Naive thymus-derived CD4-positive, alpha-beta T cell (primary cell): Measurements from ENCODE around the gene XRCC2. TPM values are rescaled to one million over a fixed set of nuclear protein-coding genes. Genes with fewer than 3 reads are reported as not detected.

Experiments used
- ATAC-seq: fragments of 150-1000 bp; cut with Tn5 transposase; 2 replicates; pipeline ENCODE4 v1.10.0; 2021; ENCODE audit warnings: mild to moderate bottlenecking, moderate library complexity
- CTCF ChIA-PET: fragments of 350-600 bp; sonication (Branson Sonifier 250); formaldehyde crosslinking; loops from one replicate; lab custom pipeline; 2021; ENCODE audit warnings: antibody characterized with exemption; lab: Charles Lee
- POLR2A ChIA-PET: fragments of 350-600 bp; sonication (Branson Sonifier 250); formaldehyde crosslinking; loops from one replicate; lab custom pipeline; 2021; ENCODE audit warnings: antibody characterized with exemption, inconsistent platforms; lab: Charles Lee
- DNase-seq, 9 donors: peaks; one replicate each; pipeline versions ENCODE4 v3.0.0 to v3.0.0-alpha.2; 2020 to 2022; ENCODE audit warnings: mixed read lengths in 1 of 9
- H3K27ac ChIP-seq: one replicate; pipeline ENCODE4 v1.7.0; 2013; ENCODE audit warnings: mild to moderate bottlenecking, low read depth, low read length, moderate library complexity
- H3K27me3 ChIP-seq, 2 donors: one replicate each; pipeline ENCODE4 v1.7.0; 2013; ENCODE audit warnings: low read length in 2 of 2, mild to moderate bottlenecking in 2 of 2, moderate library complexity in 2 of 2; ENCODE audit not compliant: control insufficient read depth in 2 of 2, insufficient read depth in 2 of 2
- H3K36me3 ChIP-seq, 3 experiments: 1 replicate in 2 of 3; 2 replicates in 1 of 3; pipeline ENCODE4 v1.7.0; 2013; ENCODE audit warnings: low read length in 3 of 3, mild to moderate bottlenecking in 3 of 3, moderate library complexity in 1 of 3; ENCODE audit not compliant: insufficient read depth in 3 of 3, control insufficient read depth in 2 of 3
- H3K4me1 ChIP-seq, 2 donors: one replicate each; pipeline ENCODE4 v1.7.0; 2013; ENCODE audit warnings: low read length in 2 of 2, mild to moderate bottlenecking in 2 of 2, moderate library complexity in 1 of 2; ENCODE audit not compliant: control insufficient read depth in 2 of 2, insufficient read depth in 2 of 2
- H3K4me3 ChIP-seq: 2 replicates; pipeline ENCODE4 v1.7.0; 2013; ENCODE audit warnings: mild to moderate bottlenecking, low read length
- H3K9me3 ChIP-seq, 3 experiments: 1 replicate in 2 of 3; 2 replicates in 1 of 3; pipeline ENCODE4 v1.7.0; 2013; ENCODE audit warnings: low read length in 3 of 3; ENCODE audit not compliant: control insufficient read depth in 2 of 3
- H3K27ac Mint-ChIP-seq, 9 donors: one replicate each; pipeline ENCODE4 v1.8.0; 2020 to 2022; ENCODE audit warnings: mixed read lengths in 9 of 9, mild to moderate bottlenecking in 8 of 9, moderate library complexity in 5 of 9, inconsistent platforms in 2 of 9
- H3K27me3 Mint-ChIP-seq, 5 donors: one replicate each; pipeline ENCODE4 v1.8.0; 2021 to 2022; ENCODE audit warnings: mixed read lengths in 5 of 5, mild to moderate bottlenecking in 1 of 5
- H3K36me3 Mint-ChIP-seq, 5 donors: one replicate each; pipeline ENCODE4 v1.8.0; 2020 to 2022; ENCODE audit warnings: mixed read lengths in 5 of 5, mild to moderate bottlenecking in 3 of 5, inconsistent platforms in 1 of 5
- H3K4me1 Mint-ChIP-seq, 7 donors: one replicate each; pipeline ENCODE4 v1.8.0; 2020 to 2022; ENCODE audit warnings: mixed read lengths in 7 of 7, mild to moderate bottlenecking in 3 of 7, inconsistent platforms in 1 of 7
- H3K4me3 Mint-ChIP-seq, 10 donors: one replicate each; pipeline ENCODE4 v1.8.0; 2020 to 2022; ENCODE audit warnings: mild to moderate bottlenecking in 10 of 10, mixed read lengths in 10 of 10, moderate library complexity in 6 of 10, inconsistent platforms in 2 of 10
- H3K9me3 Mint-ChIP-seq, 11 donors: one replicate each; pipeline ENCODE4 v1.8.0; 2020 to 2022; ENCODE audit warnings: mixed read lengths in 11 of 11, mild to moderate bottlenecking in 4 of 11, inconsistent platforms in 1 of 11, moderate library complexity in 1 of 11
- intact Hi-C, 2 donors: fragments of 100-400 bp; cut with micrococcal nuclease; formaldehyde crosslinking; loops; one replicate each; pipeline ENCODE4 v1.15.1; 2023
- polyA plus RNA-seq, 2 donors: library from polyadenylated mRNA; unstranded; fragments of 300-500 nt; fragmentation: Illumina TruSeq; gene quantifications; one replicate each; pipeline ENCODE4 v1.2.3, GENCODE V29; 2021
- total RNA-seq, 6 experiments: library from RNA in 5 of 6; stranded (reverse) in 5 of 6; gene quantifications; 1 replicate in 5 of 6; 2 replicates in 1 of 6; pipeline ENCODE4 v1.2.3 and lab custom pipeline; 2021 to 2026

Gene XRCC2
- total and polyA plus RNA-seq, 7 experiments from 2014 or later = 0.20 to 13.8 (median 0.56) TPM

DNA sequence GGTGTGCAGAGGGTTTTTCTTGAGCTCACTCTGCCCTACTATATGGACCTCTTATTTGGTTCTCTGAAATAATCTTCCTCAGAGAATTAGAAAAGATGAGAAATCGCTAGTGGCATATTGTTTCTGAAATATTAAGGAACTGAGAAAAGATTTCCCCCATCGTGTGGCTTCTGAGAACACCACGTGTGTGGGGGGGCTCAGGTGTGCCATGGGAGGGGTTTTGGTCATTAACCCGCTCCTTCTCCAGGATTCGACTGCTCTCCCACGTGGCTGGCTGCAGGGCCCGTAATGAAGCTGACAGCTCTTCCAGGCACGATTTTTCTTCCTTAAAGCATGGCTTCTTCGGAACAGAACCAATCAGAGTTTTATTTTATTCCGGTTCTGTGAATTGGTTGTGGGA lies 67.7 kb downstream of the XRCC2 start:
- peaks cover 0 to 6% (median 0%) of the 10 kb centered on the region in 5 donors for H3K36me3 Mint-ChIP-seq
- no peak for ATAC-seq
- H3K27me3 ChIP-seq = no peaks in the 10 kb centered on the region
- no peak overlapping the region for H3K4me3 Mint-ChIP-seq
- POLR2A ChIA-PET = no interaction called here
- no peak for DNase-seq
- H3K27ac Mint-ChIP-seq = no peak overlapping the region
- no peaks in the 10 kb centered on the region for H3K4me1 ChIP-seq
- CTCF ChIA-PET = no interaction called here
- H3K27me3 Mint-ChIP-seq = no peaks in the 10 kb centered on the region
- no peaks in the 10 kb centered on the region for H3K36me3 ChIP-seq
- no peak overlapping the region for H3K4me3 ChIP-seq
- intact Hi-C loops = no loop called here
- no peak overlapping the region for H3K27ac ChIP-seq
- peaks cover 0 to 8% (median 4%) of the 10 kb centered on the region in 11 donors for H3K9me3 Mint-ChIP-seq
- no peaks in the 10 kb centered on the region for H3K9me3 ChIP-seq
- H3K4me1 Mint-ChIP-seq = no peaks in the 10 kb centered on the region

GRCh38 chr7:152607007-152607406 lies 68.9 kb downstream of the XRCC2 start:
- no peaks in the 10 kb centered on the region for H3K36me3 Mint-ChIP-seq
- no peak overlapping the region for H3K4me3 Mint-ChIP-seq
- no peaks in the 10 kb centered on the region for H3K4me1 Mint-ChIP-seq
- H3K27me3 Mint-ChIP-seq = no peaks in the 10 kb centered on the region
- no peaks in the 10 kb centered on the region for H3K9me3 Mint-ChIP-seq
- ATAC-seq (no peak), DNase-seq (no peak)
- Histone ChIP-seq H3K4me3 (no peak overlapping the region), H3K27ac (no peak overlapping the region), H3K27me3 (no peaks in the 10 kb centered on the region), H3K9me3 (no peaks in the 10 kb centered on the region), H3K36me3 (no peaks in the 10 kb centered on the region), H3K4me1 (no peaks in the 10 kb centered on the region)
- ChIA-PET POLR2A (no interaction called here), CTCF (no interaction called here)
- intact Hi-C loops = no loop called here
- H3K27ac Mint-ChIP-seq = no peak overlapping the region

GRCh38 chr7:152602962-152603361 lies 73.0 kb downstream of the XRCC2 start:
- Mint-ChIP-seq H3K27ac (no peak overlapping the region), H3K4me3 (no peak overlapping the region), H3K4me1 (no peaks in the 10 kb centered on the region), H3K9me3 (no peaks in the 10 kb centered on the region), H3K27me3 (peaks cover 0 to 4% (median 0%) of the 10 kb centered on the region in 5 donors), H3K36me3 (no peaks in the 10 kb centered on the region)
- ChIA-PET CTCF (interaction anchor here (0.6 kb wide), 1 partner anchor 31 kb away, joined by 3 read pairs; no protein-coding TSS in a partner anchor), POLR2A (no interaction called here)
- no peak for ATAC-seq
- H3K27me3 ChIP-seq = no peaks in the 10 kb centered on the region
- H3K27ac ChIP-seq = no peak overlapping the region
- intact Hi-C loops = no loop called here
- no peak for DNase-seq
- no peak overlapping the region for H3K4me3 ChIP-seq
- H3K9me3 ChIP-seq = no peaks in the 10 kb centered on the region
- no peaks in the 10 kb centered on the region for H3K36me3 ChIP-seq
- H3K4me1 ChIP-seq = no peaks in the 10 kb centered on the region

- no peaks in the 10 kb centered on the region for H3K36me3 Mint-ChIP-seq
- Histone ChIP-seq H3K36me3 (no peaks in the 10 kb centered on the region), H3K4me3 (no peak overlapping the region), H3K4me1 (no peaks in the 10 kb centered on the region), H3K9me3 (no peaks in the 10 kb centered on the region), H3K27ac (no peak overlapping the region), H3K27me3 (no peaks in the 10 kb centered on the region)
- ATAC-seq = no peak
- no peak overlapping the region for H3K27ac Mint-ChIP-seq
- H3K4me1 Mint-ChIP-seq = no peaks in the 10 kb centered on the region
- H3K27me3 Mint-ChIP-seq = peaks cover 0 to 4% (median 0%) of the 10 kb centered on the region in 5 donors
- intact Hi-C loops = no loop called here
- POLR2A ChIA-PET = no interaction called here
- CTCF ChIA-PET = no interaction called here
- DNase-seq = no peak
- H3K4me3 Mint-ChIP-seq = no peak overlapping the region
- H3K9me3 Mint-ChIP-seq = no peaks in the 10 kb centered on the region
These were observed 74.6 kb downstream of the XRCC2 start for GRCh38 chr7:152601305-152601798.

DNA sequence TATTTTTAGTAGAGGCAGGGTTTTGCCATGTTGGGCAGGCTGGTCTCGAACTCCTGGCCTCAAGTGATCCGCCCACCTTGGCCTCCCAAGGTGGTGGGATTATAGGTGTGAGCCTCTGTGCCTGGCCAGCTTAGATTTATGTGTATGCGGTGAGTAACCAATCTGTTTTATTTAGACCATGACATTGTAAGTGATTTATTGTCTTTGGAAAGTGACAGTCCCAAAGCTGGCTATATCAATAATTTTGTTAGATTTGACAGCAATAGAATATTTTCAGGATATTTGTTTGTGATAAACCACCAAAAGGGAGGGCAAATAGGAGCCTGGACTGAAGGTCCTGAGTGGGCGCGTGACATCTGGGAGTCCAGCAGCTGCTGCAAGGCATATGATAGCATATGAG lies 75.7 kb downstream of the XRCC2 start:
- Histone ChIP-seq H3K27ac (no peak overlapping the region), H3K9me3 (no peaks in the 10 kb centered on the region), H3K4me1 (no peaks in the 10 kb centered on the region), H3K4me3 (no peak overlapping the region), H3K36me3 (no peaks in the 10 kb centered on the region), H3K27me3 (no peaks in the 10 kb centered on the region)
- ChIA-PET CTCF (no interaction called here), POLR2A (no interaction called here)
- Mint-ChIP-seq H3K27ac (no peak overlapping the region), H3K27me3 (peaks cover 0 to 4% (median 0%) of the 10 kb centered on the region in 5 donors), H3K4me1 (no peaks in the 10 kb centered on the region), H3K9me3 (no peaks in the 10 kb centered on the region), H3K4me3 (no peak overlapping the region), H3K36me3 (no peaks in the 10 kb centered on the region)
- ATAC-seq (no peak), DNase-seq (no peak)
- intact Hi-C loops = no loop called here

GRCh38 chr7:152597507-152597906 lies 78.4 kb downstream of the XRCC2 start:
- H3K4me3 ChIP-seq = no peak overlapping the region
- ATAC-seq = no peak

DNA sequence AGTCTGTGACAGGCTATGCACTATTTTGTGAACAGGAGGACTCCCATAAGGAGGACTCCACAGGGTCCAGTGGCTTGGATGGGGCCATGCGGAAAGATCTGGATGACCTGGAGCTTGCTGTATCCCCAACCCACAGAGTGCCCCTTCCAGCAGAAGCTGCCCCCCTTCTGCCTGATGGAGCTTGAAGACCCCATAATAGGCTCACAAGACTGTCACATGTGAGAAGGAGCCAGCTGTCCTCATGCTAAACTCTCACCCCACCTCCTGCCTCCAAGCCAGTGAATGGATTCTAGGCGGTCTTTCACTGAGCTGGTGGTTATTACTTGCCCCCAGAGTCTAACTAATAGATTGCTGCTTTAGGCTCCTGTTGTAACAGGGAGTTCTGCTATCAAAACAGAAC lies 79.1 kb downstream of the XRCC2 start:
- H3K9me3 ChIP-seq = no peaks in the 10 kb centered on the region
- no peak overlapping the region for H3K27ac ChIP-seq
- no peaks in the 10 kb centered on the region for H3K4me1 ChIP-seq
- Mint-ChIP-seq H3K4me1 (no peaks in the 10 kb centered on the region), H3K36me3 (no peaks in the 10 kb centered on the region), H3K27ac (no peak overlapping the region), H3K27me3 (peaks cover 0 to 4% (median 0%) of the 10 kb centered on the region in 5 donors), H3K4me3 (no peak overlapping the region), H3K9me3 (no peaks in the 10 kb centered on the region)
- no peaks in the 10 kb centered on the region for H3K36me3 ChIP-seq
- no peak overlapping the region for H3K4me3 ChIP-seq
- intact Hi-C loops = no loop called here
- CTCF ChIA-PET = interaction anchor here (0.6 kb wide), 1 partner anchor 181 kb away, joined by 6 read pairs; no protein-coding TSS in a partner anchor
- POLR2A ChIA-PET = no interaction called here
- H3K27me3 ChIP-seq = no peaks in the 10 kb centered on the region
- no peak for ATAC-seq
- DNase-seq = no peak

More at GRCh38 chr7:152597507-152597906, 78.4 kb downstream of the XRCC2 start:
- intact Hi-C loops = no loop called here
- Mint-ChIP-seq H3K4me1 (no peaks in the 10 kb centered on the region), H3K27ac (no peak overlapping the region), H3K9me3 (no peaks in the 10 kb centered on the region), H3K27me3 (peaks cover 0 to 4% (median 0%) of the 10 kb centered on the region in 5 donors), H3K36me3 (no peaks in the 10 kb centered on the region), H3K4me3 (no peak overlapping the region)
- H3K27me3 ChIP-seq = no peaks in the 10 kb centered on the region
- POLR2A ChIA-PET = no interaction called here
- CTCF ChIA-PET = no interaction called here
- no peak for DNase-seq
- H3K9me3 ChIP-seq = no peaks in the 10 kb centered on the region
- H3K27ac ChIP-seq = no peak overlapping the region
- H3K36me3 ChIP-seq = no peaks in the 10 kb centered on the region
- H3K4me1 ChIP-seq = no peaks in the 10 kb centered on the region
